CD4-positive, alpha-beta memory T cell (primary cell): ENCODE measurements around the gene DUSP8. TPM values are rescaled to one million over a fixed set of nuclear protein-coding genes. Genes with fewer than 3 reads are reported as not detected.
"Not testable (repeated sequence)": the region's sequence is repeated elsewhere in the genome, so short reads cannot be mapped to it uniquely, and the experiment has no call there.

Experiments used
- CTCF ChIA-PET: fragments of 350-600 bp; sonication (Branson Sonifier 250); formaldehyde crosslinking; loops from one replicate; lab custom pipeline; 2021; ENCODE audit warnings: inconsistent platforms; ENCODE audit not compliant: partially characterized antibody; lab: Charles Lee
- POLR2A ChIA-PET: fragments of 350-600 bp; sonication (Branson Sonifier 250); formaldehyde crosslinking; loops from one replicate; lab custom pipeline; 2021; ENCODE audit not compliant: partially characterized antibody; lab: Charles Lee
- DNase-seq, 5 donors: peaks; one replicate each; pipeline versions ENCODE4 v3.0.0 to v3.0.0-alpha.2; 2020 to 2022; ENCODE audit warnings: mixed read lengths in 1 of 5
- H3K27ac ChIP-seq: one replicate; pipeline ENCODE4 v1.7.0; 2013; ENCODE audit warnings: low read depth, low read length
- H3K27me3 ChIP-seq: 2 replicates; pipeline ENCODE4 v1.7.0; 2013; ENCODE audit warnings: mild to moderate bottlenecking, low read length, moderate library complexity; ENCODE audit not compliant: insufficient read depth
- H3K36me3 ChIP-seq: 2 replicates; pipeline ENCODE4 v1.7.0; 2013; ENCODE audit warnings: mild to moderate bottlenecking, low read length, moderate library complexity; ENCODE audit not compliant: insufficient read depth
- H3K4me1 ChIP-seq: 2 replicates; pipeline ENCODE4 v1.7.0; 2013; ENCODE audit warnings: mild to moderate bottlenecking, low read length, moderate library complexity; ENCODE audit not compliant: insufficient read depth
- H3K4me3 ChIP-seq, 2 donors: one replicate each; pipeline ENCODE4 v1.7.0; 2013; ENCODE audit warnings: low read length in 2 of 2, mild to moderate bottlenecking in 1 of 2
- H3K9me3 ChIP-seq, 2 donors: one replicate each; pipeline ENCODE4 v1.7.0; 2013; ENCODE audit warnings: low read length in 2 of 2, control low read depth in 1 of 2; ENCODE audit not compliant: control insufficient read depth in 1 of 2
- H3K27ac Mint-ChIP-seq, 7 donors: one replicate each; pipeline ENCODE4 v1.8.0; 2020 to 2021; ENCODE audit warnings: mixed read lengths in 7 of 7, mild to moderate bottlenecking in 6 of 7, inconsistent platforms in 3 of 7, moderate library complexity in 3 of 7
- H3K27me3 Mint-ChIP-seq, 2 donors: one replicate each; pipeline ENCODE4 v1.8.0; 2020 to 2021; ENCODE audit warnings: mixed read lengths in 2 of 2
- H3K36me3 Mint-ChIP-seq, 2 donors: one replicate each; pipeline ENCODE4 v1.8.0; 2020 to 2021; ENCODE audit warnings: mixed read lengths in 2 of 2, inconsistent platforms in 1 of 2, mild to moderate bottlenecking in 1 of 2
- H3K4me1 Mint-ChIP-seq, 4 donors: one replicate each; pipeline ENCODE4 v1.8.0; 2020 to 2021; ENCODE audit warnings: mixed read lengths in 4 of 4, mild to moderate bottlenecking in 1 of 4
- H3K4me3 Mint-ChIP-seq, 8 donors: one replicate each; pipeline ENCODE4 v1.8.0; 2020 to 2021; ENCODE audit warnings: mixed read lengths in 8 of 8, mild to moderate bottlenecking in 7 of 8, moderate library complexity in 6 of 8, inconsistent platforms in 3 of 8
- H3K9me3 Mint-ChIP-seq, 8 donors: one replicate each; pipeline ENCODE4 v1.8.0; 2020 to 2021; ENCODE audit warnings: mixed read lengths in 8 of 8, mild to moderate bottlenecking in 5 of 8, inconsistent platforms in 3 of 8, moderate library complexity in 1 of 8
- intact Hi-C: fragments of 100-400 bp; cut with micrococcal nuclease; formaldehyde crosslinking; loops from one replicate; pipeline ENCODE4 v1.15.1; 2023
- polyA plus RNA-seq, 2 donors: library from polyadenylated mRNA; unstranded; fragments of 300-500 nt; fragmentation: Illumina TruSeq; gene quantifications; one replicate each; pipeline ENCODE4 v1.2.3, GENCODE V29; 2021
- total RNA-seq, 2 experiments: library from RNA; stranded (reverse); gene quantifications; one replicate each; pipeline ENCODE4 v1.2.3, GENCODE V29; 2021

Gene DUSP8
- total and polyA plus RNA-seq, 4 experiments from 2014 or later, result 1.5 to 5.8 (median 5.8) TPM; not detected in 1

- H3K4me1 Mint-ChIP-seq, result peaks cover 6 to 20% (median 9%) of the 10 kb centered on the region in 4 donors
- H3K4me3 Mint-ChIP-seq, result peak overlapping the region; percentile 64 to 86 (median 80)
- H3K36me3 ChIP-seq, H3K36me3 Mint-ChIP-seq, H3K27me3 ChIP-seq, H3K4me3 ChIP-seq, H3K9me3 Mint-ChIP-seq, H3K27ac ChIP-seq, H3K9me3 ChIP-seq, H3K27me3 Mint-ChIP-seq: not testable (repeated sequence)
- peaks cover 11% of the 10 kb centered on the region for H3K4me1 ChIP-seq
- POLR2A ChIA-PET, result interaction anchor here (0.9 to 1.5 kb wide), 3 partner anchors 9 to 17 kb away, joined by 3 to 6 read pairs (median 4); no protein-coding TSS in a partner anchor
- intact Hi-C loops, result loop anchor here (1.0 kb wide), 1 partner anchor 17 kb away; no protein-coding TSS in a partner anchor
- H3K27ac Mint-ChIP-seq, result peak overlapping the region; percentile 60 to 93 (median 92)
- DNase-seq, result peak in 3 of 5 donors; percentile 35 to 55 (median 42)
- CTCF ChIA-PET, result interaction anchor here (1.0 to 1.8 kb wide), 3 partner anchors 8 to 31 kb away, joined by 4 to 12 read pairs (median 4); no protein-coding TSS in a partner anchor
Observed at GRCh38 chr11:1605923-1606322, 33.9 kb upstream of the DUSP8 start.

- Mint-ChIP-seq H3K4me1 (peaks cover 6 to 28% (median 9%) of the 10 kb centered on the region in 4 donors), H3K9me3 (no peaks in the 10 kb centered on the region), H3K27me3 (peaks cover 9 to 14% of the 10 kb centered on the region in 2 donors), H3K4me3 (no peak overlapping the region), H3K36me3 (no peaks in the 10 kb centered on the region), H3K27ac (no peak overlapping the region)
- Histone ChIP-seq H3K27ac (no peak overlapping the region), H3K4me3 (no peak overlapping the region), H3K36me3 (no peaks in the 10 kb centered on the region), H3K9me3 (no peaks in the 10 kb centered on the region), H3K27me3 (no peaks in the 10 kb centered on the region), H3K4me1 (peaks cover 11% of the 10 kb centered on the region)
- ChIA-PET CTCF (interaction anchor here (0.7 to 1.8 kb wide), 5 partner anchors 9 to 30 kb away, joined by 3 to 12 read pairs (median 4); no protein-coding TSS in a partner anchor), POLR2A (interaction anchor here (1.0 to 1.5 kb wide), 2 partner anchors 8 to 16 kb away, joined by 4 to 6 read pairs; no protein-coding TSS in a partner anchor)
- intact Hi-C loops, result no loop called here
- no peak for DNase-seq
Observed at GRCh38 chr11:1604711-1605110, 32.6 kb upstream of the DUSP8 start.

- no peaks in the 10 kb centered on the region for H3K9me3 Mint-ChIP-seq
- CTCF ChIA-PET, result no interaction called here
- Histone ChIP-seq H3K27me3 (no peaks in the 10 kb centered on the region), H3K36me3 (no peaks in the 10 kb centered on the region), H3K9me3 (no peaks in the 10 kb centered on the region), H3K4me1 (peaks cover 11% of the 10 kb centered on the region), H3K27ac (no peak overlapping the region), H3K4me3 (no peak overlapping the region)
- H3K36me3 Mint-ChIP-seq, result no peaks in the 10 kb centered on the region
- peaks cover 9 to 14% of the 10 kb centered on the region in 2 donors for H3K27me3 Mint-ChIP-seq
- DNase-seq, result no peak
- intact Hi-C loops, result no loop called here
- no peak overlapping the region for H3K27ac Mint-ChIP-seq
- POLR2A ChIA-PET, result no interaction called here
- peak overlapping the region in 1 of 8 donors; percentile 21 for H3K4me3 Mint-ChIP-seq
- H3K4me1 Mint-ChIP-seq, result peaks cover 6 to 29% (median 9%) of the 10 kb centered on the region in 4 donors
Observed at GRCh38 chr11:1604181-1604580, 32.1 kb upstream of the DUSP8 start.

GRCh38 chr11:1603629-1604028 lies 31.6 kb upstream of the DUSP8 start:
- intact Hi-C loops, result no loop called here
- no peaks in the 10 kb centered on the region for H3K36me3 Mint-ChIP-seq
- peak overlapping the region in 1 of 8 donors; percentile 21 for H3K4me3 Mint-ChIP-seq
- ChIA-PET CTCF (no interaction called here), POLR2A (no interaction called here)
- Histone ChIP-seq H3K4me3 (no peak overlapping the region), H3K36me3 (no peaks in the 10 kb centered on the region), H3K27ac (no peak overlapping the region), H3K4me1 (peaks cover 11% of the 10 kb centered on the region), H3K9me3 (no peaks in the 10 kb centered on the region), H3K27me3 (no peaks in the 10 kb centered on the region)
- H3K9me3 Mint-ChIP-seq, result no peaks in the 10 kb centered on the region
- H3K4me1 Mint-ChIP-seq, result peaks cover 6 to 34% (median 11%) of the 10 kb centered on the region in 4 donors
- no peak for DNase-seq
- H3K27me3 Mint-ChIP-seq, result peaks cover 12 to 14% of the 10 kb centered on the region in 2 donors
- no peak overlapping the region for H3K27ac Mint-ChIP-seq

GRCh38 chr11:1601663-1602062 lies 29.6 kb upstream of the DUSP8 start:
- H3K4me3 ChIP-seq, H3K27me3 ChIP-seq, H3K36me3 ChIP-seq, H3K36me3 Mint-ChIP-seq, intact Hi-C loops, POLR2A ChIA-PET, H3K27ac ChIP-seq, H3K27ac Mint-ChIP-seq, H3K9me3 Mint-ChIP-seq, H3K9me3 ChIP-seq, CTCF ChIA-PET, H3K4me3 Mint-ChIP-seq, DNase-seq: not testable (repeated sequence)
- Mint-ChIP-seq H3K4me1 (peaks cover 7 to 31% (median 10%) of the 10 kb centered on the region in 4 donors), H3K27me3 (peaks cover 11 to 14% of the 10 kb centered on the region in 2 donors)
- peaks cover 11% of the 10 kb centered on the region for H3K4me1 ChIP-seq

- CTCF ChIA-PET, result no interaction called here
- H3K27me3 Mint-ChIP-seq, result peaks cover 11 to 16% of the 10 kb centered on the region in 2 donors
Observed at GRCh38 chr11:1600626-1601025, 28.6 kb upstream of the DUSP8 start.

GRCh38 chr11:1598816-1599215 lies 26.7 kb upstream of the DUSP8 start:
- ChIA-PET CTCF (interaction anchor here (0.6 to 6.4 kb wide), 2 partner anchors 9 to 30 kb away, joined by 3 to 53 read pairs; partner anchors contain the start of genes KRTAP5-3 and KRTAP5-5), POLR2A (interaction anchor here (1.6 kb wide), 1 partner anchor 10 kb away, joined by 4 read pairs; no protein-coding TSS in a partner anchor)

More at GRCh38 chr11:1600626-1601025, 28.6 kb upstream of the DUSP8 start:
- DNase-seq, result no peak
- no peaks in the 10 kb centered on the region for H3K9me3 Mint-ChIP-seq
- Histone ChIP-seq H3K9me3 (no peaks in the 10 kb centered on the region), H3K27me3 (no peaks in the 10 kb centered on the region), H3K4me1 (peaks cover 4% of the 10 kb centered on the region), H3K27ac (no peak overlapping the region), H3K36me3 (no peaks in the 10 kb centered on the region), H3K4me3 (no peak overlapping the region)
- intact Hi-C loops, result no loop called here
- peaks cover 5 to 30% (median 9%) of the 10 kb centered on the region in 4 donors for H3K4me1 Mint-ChIP-seq
- no peaks in the 10 kb centered on the region for H3K36me3 Mint-ChIP-seq
- H3K27ac Mint-ChIP-seq, result peak overlapping the region in 1 of 7 donors; percentile 1
- POLR2A ChIA-PET, result no interaction called here
- H3K4me3 Mint-ChIP-seq, result no peak overlapping the region

More at GRCh38 chr11:1598816-1599215, 26.7 kb upstream of the DUSP8 start:
- peak in 3 of 5 donors; percentile 9 to 56 (median 36) for DNase-seq
- intact Hi-C loops, result no loop called here
- H3K9me3 Mint-ChIP-seq, result no peaks in the 10 kb centered on the region
- H3K36me3 ChIP-seq, result no peaks in the 10 kb centered on the region
- no peak overlapping the region for H3K27ac ChIP-seq
- peak overlapping the region in 3 of 7 donors; percentile 8 to 65 (median 19) for H3K27ac Mint-ChIP-seq
- H3K4me1 ChIP-seq, result no peaks in the 10 kb centered on the region
- H3K36me3 Mint-ChIP-seq, result no peaks in the 10 kb centered on the region
- H3K27me3 Mint-ChIP-seq, result peaks cover 12 to 18% of the 10 kb centered on the region in 2 donors
- peak overlapping the region in 4 of 8 donors; percentile 1 to 48 (median 15) for H3K4me3 Mint-ChIP-seq
- no peaks in the 10 kb centered on the region for H3K9me3 ChIP-seq
- peaks cover 11 to 34% (median 13%) of the 10 kb centered on the region in 4 donors for H3K4me1 Mint-ChIP-seq
- no peak overlapping the region for H3K4me3 ChIP-seq
- H3K27me3 ChIP-seq, result no peaks in the 10 kb centered on the region
